Inflammatory macrophage treated with lipopolysaccharide for 1 hour (primary cell): ENCODE data around the gene ZNF776.
A peak's percentile ranks its signal among the peaks of the same experiment; 100 is the strongest.
"Not testable (repeated sequence)": the region's sequence is repeated elsewhere in the genome, so short reads cannot be mapped to it uniquely, and the experiment has no call there.

Experiments
- DNase-seq, 2 donors: peaks; one replicate each; pipeline ENCODE4 v3.0.0-alpha.2; 2020 to 2022

ZNF776 gene

GRCh38 chr19:57746580-57747471 lies at the start of gene ZNF776:
ZNF776 (plus strand) TSS chr19:57746815; CDS start chr19:57747059, 244 bp downstream.
- peak; percentile 91 to 95 for DNase-seq

GRCh38 chr19:57701625-57702024 lies 45.0 kb upstream of the ZNF776 start:
- DNase-seq, result no peak

GRCh38 chr19:57706346-57706745 lies 40.3 kb upstream of the ZNF776 start:
- no peak for DNase-seq

GRCh38 chr19:57708641-57709361 lies 37.8 kb upstream of the ZNF776 start, which contains the start of gene ZNF154:
ZNF154 (minus strand) TSS chr19:57709204; CDS start chr19:57708971, 233 bp downstream.
- no peak for DNase-seq

- no peak for DNase-seq
Observed at GRCh38 chr19:57709616-57710015, 37.0 kb upstream of the ZNF776 start.

- DNase-seq, result no peak
Observed at GRCh38 chr19:57712222-57712621, 34.4 kb upstream of the ZNF776 start.

- DNase-seq, result no peak
Observed at GRCh38 chr19:57719424-57719823, 27.2 kb upstream of the ZNF776 start.

GRCh38 chr19:57719901-57720519 lies 26.6 kb upstream of the ZNF776 start:
- no peak for DNase-seq

GRCh38 chr19:57720878-57721277 lies 25.7 kb upstream of the ZNF776 start:
- no peak for DNase-seq

GRCh38 chr19:57738320-57738719 lies 8.3 kb upstream of the ZNF776 start:
- DNase-seq, result peak; percentile 20

- DNase-seq, result not testable (repeated sequence)
Observed at GRCh38 chr19:57738770-57739169, 7.8 kb upstream of the ZNF776 start.

GRCh38 chr19:57747472-57747807 lies 825 bp downstream of the ZNF776 start:
- DNase-seq, result no peak

- no peak for DNase-seq
Observed at GRCh38 chr19:57748029-57748428, 1.4 kb downstream of the ZNF776 start.

GRCh38 chr19:57754091-57754673 lies 7.6 kb downstream of the ZNF776 start:
- no peak for DNase-seq

- DNase-seq, result no peak
Observed at GRCh38 chr19:57755031-57755430, 8.4 kb downstream of the ZNF776 start.

- no peak for DNase-seq
Observed at GRCh38 chr19:57757941-57758340, 11.3 kb downstream of the ZNF776 start.

GRCh38 chr19:57759096-57759495 lies 12.5 kb downstream of the ZNF776 start:
- no peak for DNase-seq

GRCh38 chr19:57769345-57770131 lies 22.9 kb downstream of the ZNF776 start, which contains the start of gene ZNF586:
ZNF586 (plus strand) TSS chr19:57769676; CDS start chr19:57769843, 167 bp downstream.
- DNase-seq, result peak; percentile 91 to 93

GRCh38 chr19:57771417-57771816 lies 24.8 kb downstream of the ZNF776 start:
- peak; percentile 27 to 74 for DNase-seq

GRCh38 chr19:57773488-57773887 lies 26.9 kb downstream of the ZNF776 start:
- DNase-seq, result peak in 1 of 2 donors; percentile 16

GRCh38 chr19:57776764-57777296 lies 30.2 kb downstream of the ZNF776 start:
- no peak for DNase-seq

- DNase-seq, result no peak
Observed at GRCh38 chr19:57778336-57778735, 31.7 kb downstream of the ZNF776 start.
